ENCODE measurements around the gene FBLN2. TPM values are rescaled to one million over a fixed set of nuclear protein-coding genes. Genes with fewer than 3 reads are reported as not detected.
A peak's percentile ranks its signal among the peaks of the same experiment; 100 is the strongest.
"Not testable (repeated sequence)": the region's sequence is repeated elsewhere in the genome, so short reads cannot be mapped to it uniquely, and the experiment has no call there.

Gene FBLN2
- 81.1 TPM for total RNA-seq
- long read RNA-seq, full-length matches to known transcripts = 158 of 252 reads
- long read RNA-seq, partial matches to known transcripts = 65 of 252 reads
- long read RNA-seq, other reads (novel, unspliced or antisense) = 29 of 252 reads

DNA sequence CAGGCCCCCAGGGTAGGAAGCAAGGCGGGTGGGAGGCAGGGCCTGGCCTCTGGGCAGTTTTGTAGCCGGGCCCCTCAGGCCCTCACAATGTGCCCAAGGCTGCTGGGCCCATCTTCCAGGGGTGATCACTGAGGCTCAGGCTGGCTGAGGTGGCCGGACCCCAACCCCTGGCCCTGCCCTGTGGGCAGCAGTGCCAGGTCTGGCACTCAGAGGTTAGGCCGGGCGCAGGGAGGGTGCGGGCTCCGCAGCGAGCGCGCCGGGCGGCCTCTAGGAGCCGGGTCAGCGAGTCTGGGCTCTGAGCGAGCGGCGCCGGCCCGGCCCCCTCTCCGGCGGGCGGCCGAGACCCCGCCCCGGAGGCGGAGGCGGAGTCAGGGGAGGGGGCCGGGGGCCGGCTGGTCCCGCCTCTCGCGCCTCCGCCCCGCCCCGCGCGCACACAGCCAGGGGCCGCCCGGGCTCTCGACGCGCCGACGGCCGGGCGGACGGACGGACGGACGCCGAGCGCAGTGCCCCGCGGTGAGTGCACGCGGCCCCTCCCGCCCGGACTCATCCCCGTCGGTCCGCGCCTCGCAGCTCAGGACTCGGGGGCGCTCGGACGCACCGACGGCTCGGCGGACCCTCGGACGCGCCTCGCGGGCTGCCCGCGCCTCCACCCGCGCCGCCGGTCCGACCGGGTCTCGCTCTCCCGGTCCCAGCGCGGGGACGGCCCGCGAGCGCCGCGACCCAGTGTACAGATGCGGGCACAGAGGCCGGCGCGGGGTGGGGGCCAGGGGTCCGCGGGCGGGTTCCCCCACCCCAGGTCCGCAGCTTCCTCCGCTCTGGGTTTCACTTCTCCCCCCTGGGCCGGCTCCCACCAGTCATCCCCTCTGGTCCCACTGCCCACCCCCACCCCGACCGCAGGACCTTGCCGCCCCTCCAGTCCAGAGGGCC lies at the start of gene FBLN2:
FBLN2 (plus strand) TSS at position 430 of the 927 bp plus-strand sequence. CDS start 21,231 bp downstream, outside the sequence.
- DNase-seq (ENCODE audit: missing footprints) (no peak), ATAC-seq (peak; percentile 83)
- intact Hi-C loops (cut with DNase I) = loop anchor here (5.0 kb wide), 1 partner anchor 47 kb away; no protein-coding TSS in a partner anchor

DNA sequence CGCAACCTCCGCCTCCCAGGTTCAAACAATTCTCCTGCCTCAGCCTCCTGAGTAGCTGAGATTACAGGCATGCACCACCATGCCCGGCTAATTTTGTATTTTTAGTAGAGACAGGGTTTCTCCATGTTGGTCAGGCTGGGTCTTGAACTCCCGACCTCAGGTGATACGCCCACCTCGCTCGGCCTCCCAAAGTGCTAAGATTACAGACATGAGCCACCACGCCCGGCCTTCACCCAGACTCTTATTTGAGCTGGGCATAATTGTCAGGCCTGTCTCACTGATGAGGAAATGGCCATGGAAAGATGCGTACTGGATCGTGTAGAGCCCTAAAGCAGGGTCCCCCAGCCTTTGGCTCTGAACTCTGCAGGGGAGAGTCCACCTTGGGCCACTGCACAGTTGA lies 49.7 kb upstream of the FBLN2 start:
- intact Hi-C loops (cut with DNase I); ATAC-seq: not testable (repeated sequence)
- DNase-seq (ENCODE audit: missing footprints) = peak; percentile 51

DNA sequence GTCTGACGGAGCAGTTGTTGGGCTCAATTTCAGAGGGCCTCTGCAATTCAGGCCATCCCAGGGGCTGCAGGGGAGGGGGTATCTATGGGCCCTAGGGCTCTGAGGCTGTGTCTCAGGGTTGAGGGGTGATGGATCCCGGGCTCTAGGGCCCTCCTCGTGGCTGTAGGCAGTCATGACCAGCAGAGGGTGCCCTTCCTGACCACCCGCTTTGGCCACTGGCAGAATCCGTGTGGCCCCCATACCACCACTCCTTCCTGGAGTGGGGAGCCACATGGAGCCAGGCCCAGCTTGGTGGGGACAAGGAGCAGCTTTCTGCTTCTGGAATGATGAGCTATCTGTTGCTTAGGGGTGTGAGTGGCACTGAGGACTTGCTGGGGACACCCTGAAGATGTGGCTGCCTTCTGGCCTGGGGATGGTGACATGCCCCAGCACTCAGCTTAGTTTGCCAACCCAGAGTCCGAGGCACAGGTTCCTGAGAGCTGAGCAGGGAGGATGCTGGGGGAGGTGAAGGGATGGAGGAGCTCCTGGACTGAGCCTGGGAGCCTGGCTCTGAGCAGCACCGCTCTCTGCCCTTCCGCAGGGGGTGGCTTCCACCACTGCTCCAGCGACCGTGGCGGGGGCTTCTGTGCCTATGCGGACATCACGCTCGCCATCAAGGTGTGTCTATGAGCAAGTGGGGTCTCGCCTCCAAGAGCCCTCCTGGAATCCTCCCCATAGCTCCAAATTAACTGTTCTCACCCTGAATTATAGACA lies 48.6 kb upstream of the FBLN2 start:
- peak; percentile 37 for DNase-seq (ENCODE audit: missing footprints)

DNA sequence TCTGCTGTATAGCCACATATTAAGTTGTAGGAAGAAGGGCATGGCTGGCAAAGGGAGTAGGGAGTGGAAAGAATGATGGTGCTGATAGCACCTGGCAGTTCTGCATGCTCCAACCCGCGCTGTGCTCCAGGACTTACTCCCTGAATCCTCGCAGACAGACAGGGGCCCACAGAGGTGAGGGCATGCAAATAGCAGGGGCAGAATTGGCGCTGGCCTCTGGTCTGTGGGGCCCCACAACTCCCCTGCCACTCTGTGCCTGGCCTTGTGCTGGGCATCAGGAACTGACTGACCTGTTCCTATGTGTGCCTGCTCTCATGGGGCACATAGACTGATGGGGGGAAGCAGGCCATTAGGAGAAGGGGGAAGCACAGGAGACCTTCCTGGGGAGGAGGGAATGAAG lies 47.9 kb upstream of the FBLN2 start:
- ATAC-seq = no peak
- intact Hi-C loops (cut with DNase I) = loop anchor here (5.0 kb wide), 1 partner anchor 46 kb away; the partner anchor contains the start of gene FBLN2

More for the DNA sequence above, 48.6 kb upstream of the FBLN2 start:
- intact Hi-C loops (cut with DNase I) = loop anchor here (5.0 kb wide), 1 partner anchor 47 kb away; the partner anchor contains the start of gene FBLN2
- ATAC-seq = no peak

DNA sequence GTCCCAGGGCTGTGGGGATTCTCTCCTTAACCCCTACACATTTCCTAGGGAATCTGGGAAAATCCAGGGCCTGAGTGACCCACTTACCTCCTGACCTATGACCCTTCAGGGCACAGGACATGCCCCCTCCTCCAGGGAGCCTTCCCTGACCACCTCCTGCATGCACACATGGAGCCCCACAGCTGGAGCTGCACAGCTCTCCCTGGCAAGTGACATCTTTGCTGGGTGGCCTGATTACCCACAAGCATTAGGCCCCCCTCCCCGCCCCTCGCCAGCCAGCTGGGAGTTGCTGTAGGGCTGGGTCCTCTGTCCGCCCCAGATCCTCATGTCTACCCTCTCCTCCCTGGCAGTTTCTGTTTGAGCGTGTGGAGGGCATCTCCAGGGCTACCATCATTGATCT lies 47.4 kb upstream of the FBLN2 start:
- intact Hi-C loops (cut with DNase I) = loop anchor here (5.0 kb wide), 1 partner anchor 46 kb away; the partner anchor contains the start of gene FBLN2
- DNase-seq (ENCODE audit: missing footprints) = peak; percentile 48
- ATAC-seq = no peak

More for the DNA sequence above, 47.9 kb upstream of the FBLN2 start:
- DNase-seq (ENCODE audit: missing footprints) = no peak

DNA sequence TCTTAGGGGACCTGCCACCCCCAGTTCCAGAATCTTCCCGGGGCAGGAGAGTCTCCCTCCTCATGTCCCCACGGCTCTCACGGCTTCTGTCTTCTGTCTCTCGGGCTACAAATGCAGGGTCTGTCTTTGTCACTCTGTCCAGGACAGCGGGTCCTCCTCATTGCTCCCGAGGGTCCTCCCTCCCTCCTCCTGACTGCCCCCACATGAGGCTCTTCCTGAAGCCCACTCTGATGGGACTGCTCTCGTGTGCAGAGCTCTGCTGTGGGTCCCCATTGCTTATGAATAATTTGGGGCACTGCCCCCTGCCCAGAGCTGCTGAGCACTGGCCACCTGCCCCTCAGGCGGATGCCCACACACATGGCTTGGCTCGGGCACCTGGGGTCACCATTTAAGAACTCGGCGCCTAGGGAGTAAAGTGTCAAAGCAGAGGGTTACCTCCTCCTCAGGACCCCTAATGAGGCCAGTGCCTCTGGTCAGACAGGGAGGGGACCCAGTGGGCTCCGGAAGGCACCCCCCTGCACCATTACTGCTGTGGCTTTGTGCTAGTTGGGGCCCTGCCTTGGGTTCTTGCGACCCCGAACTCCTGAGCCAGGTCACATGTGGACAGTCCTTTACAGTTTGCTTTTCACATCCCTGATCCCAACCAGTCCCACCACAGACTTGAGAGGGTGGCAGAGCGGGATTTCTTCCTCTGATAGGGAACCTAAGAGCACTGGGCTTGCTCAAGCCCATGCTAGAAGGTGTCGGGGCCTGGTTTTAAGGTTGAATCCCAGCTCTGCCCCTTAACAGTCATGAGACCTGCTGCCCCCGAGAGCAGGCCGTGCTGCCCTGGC lies 46.8 kb upstream of the FBLN2 start:
- DNase-seq (ENCODE audit: missing footprints) (peak; percentile 39), ATAC-seq (no peak)
- intact Hi-C loops (cut with DNase I) = loop anchor here (5.0 kb wide), 1 partner anchor 45 kb away; the partner anchor contains the start of gene FBLN2

DNA sequence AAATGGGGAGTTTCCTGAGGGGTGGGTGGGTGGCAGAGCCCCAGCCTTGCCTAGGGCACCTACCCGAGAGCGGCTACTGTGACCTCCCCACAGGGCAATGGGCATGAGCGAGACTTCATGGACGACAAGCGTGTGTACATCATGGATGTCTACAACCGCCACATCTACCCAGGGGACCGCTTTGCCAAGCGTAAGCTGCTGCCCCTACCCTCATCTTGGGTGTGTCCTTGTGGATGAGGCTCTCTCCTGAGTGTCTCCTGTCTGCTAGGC lies 46.2 kb upstream of the FBLN2 start:
- intact Hi-C loops (cut with DNase I) = loop anchor here (5.0 kb wide), 1 partner anchor 45 kb away; the partner anchor contains the start of gene FBLN2
- no peak for DNase-seq (ENCODE audit: missing footprints)
- no peak for ATAC-seq

DNA sequence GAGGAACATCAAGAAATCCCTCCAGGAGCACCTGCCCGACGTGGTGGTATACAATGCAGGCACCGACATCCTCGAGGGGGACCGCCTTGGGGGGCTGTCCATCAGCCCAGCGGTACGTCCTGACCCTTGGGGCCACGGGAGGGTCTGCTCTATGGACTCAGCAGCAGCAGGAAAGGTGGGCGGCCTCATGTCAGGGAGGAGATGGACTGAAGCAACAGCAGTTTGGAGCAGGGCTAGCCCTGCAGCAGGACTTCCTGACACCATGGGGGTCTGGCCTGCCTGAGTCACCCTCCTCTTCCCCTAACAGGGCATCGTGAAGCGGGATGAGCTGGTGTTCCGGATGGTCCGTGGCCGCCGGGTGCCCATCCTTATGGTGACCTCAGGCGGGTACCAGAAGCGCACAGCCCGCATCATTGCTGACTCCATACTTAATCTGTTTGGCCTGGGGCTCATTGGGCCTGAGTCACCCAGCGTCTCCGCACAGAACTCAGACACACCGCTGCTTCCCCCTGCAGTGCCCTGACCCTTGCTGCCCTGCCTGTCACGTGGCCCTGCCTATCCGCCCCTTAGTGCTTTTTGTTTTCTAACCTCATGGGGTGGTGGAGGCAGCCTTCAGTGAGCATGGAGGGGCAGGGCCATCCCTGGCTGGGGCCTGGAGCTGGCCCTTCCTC lies 44.6 kb upstream of the FBLN2 start:
- ATAC-seq (no peak), DNase-seq (ENCODE audit: missing footprints) (peak; percentile 45)
- intact Hi-C loops (cut with DNase I) = loop anchor here (5.0 kb wide), 1 partner anchor 43 kb away; the partner anchor contains the start of gene FBLN2

DNA sequence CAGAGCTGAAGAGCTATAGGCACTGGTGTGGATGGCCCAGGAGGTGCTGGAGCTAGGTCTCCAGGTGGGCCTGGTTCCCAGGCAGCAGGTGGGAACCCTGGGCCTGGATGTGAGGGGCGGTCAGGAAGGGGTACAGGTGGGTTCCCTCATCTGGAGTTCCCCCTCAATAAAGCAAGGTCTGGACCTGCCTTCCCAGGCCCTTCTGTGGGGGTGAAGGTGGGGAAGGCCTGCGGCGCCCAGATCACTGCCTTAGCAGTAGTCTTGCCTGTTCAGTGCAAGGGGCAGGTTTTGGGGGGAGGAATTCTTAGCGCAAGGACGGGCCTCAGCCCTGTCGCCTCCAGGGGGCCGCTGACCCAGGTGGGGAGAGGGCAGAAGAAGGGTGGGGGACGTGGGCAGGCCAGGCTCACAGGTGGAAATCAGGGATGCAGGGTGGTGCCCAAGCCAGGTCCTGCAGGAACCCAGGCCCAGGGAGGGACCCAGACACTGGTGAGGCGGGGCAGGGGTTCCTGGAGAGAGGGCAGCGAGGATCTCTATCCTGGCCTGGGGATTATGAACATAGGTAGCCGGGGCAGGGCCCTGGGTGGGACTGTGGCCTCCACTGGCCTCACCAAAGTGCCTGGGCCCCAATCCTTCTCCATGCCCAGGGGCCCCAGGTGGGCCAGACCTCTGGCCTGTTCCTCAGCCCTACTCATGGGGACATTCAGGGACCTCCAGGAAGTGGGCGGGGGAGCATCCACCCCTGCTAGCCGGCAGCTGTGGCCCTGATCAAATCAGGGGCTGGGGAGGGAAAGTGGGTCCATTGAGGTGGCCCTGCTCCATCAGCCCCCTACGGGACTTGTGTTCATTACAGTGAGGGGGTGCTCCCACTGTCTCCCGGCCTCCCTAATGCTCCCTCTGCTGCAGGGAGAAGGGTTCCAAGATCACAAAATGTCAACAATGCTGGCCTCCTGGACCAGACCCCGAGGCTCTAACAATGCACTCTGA lies 43.5 kb upstream of the FBLN2 start:
- peak; percentile 22 for DNase-seq (ENCODE audit: missing footprints)
- intact Hi-C loops (cut with DNase I) = no loop called here
- ATAC-seq = no peak

DNA sequence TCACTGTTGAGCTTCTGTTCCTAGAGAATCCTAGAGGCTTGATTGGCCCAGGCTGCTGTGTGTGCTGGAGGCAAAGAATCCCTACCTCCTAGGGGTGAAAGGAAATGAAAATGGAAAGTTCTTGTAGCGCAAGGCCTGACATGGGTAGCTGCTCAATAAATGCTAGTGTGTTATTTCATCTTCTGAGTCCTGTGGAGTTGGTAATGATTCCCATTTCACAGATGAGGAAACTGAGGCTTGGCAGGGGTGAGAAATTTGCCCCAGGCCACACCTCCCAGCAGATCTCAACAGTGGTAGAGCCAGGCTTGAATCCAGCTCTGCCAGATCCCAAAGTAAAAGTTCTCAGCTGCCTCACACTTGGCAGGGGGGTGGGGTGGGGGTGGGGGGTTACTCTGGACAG lies 42.7 kb upstream of the FBLN2 start:
- DNase-seq (ENCODE audit: missing footprints) (no peak), ATAC-seq (no peak)
- intact Hi-C loops (cut with DNase I) = no loop called here

DNA sequence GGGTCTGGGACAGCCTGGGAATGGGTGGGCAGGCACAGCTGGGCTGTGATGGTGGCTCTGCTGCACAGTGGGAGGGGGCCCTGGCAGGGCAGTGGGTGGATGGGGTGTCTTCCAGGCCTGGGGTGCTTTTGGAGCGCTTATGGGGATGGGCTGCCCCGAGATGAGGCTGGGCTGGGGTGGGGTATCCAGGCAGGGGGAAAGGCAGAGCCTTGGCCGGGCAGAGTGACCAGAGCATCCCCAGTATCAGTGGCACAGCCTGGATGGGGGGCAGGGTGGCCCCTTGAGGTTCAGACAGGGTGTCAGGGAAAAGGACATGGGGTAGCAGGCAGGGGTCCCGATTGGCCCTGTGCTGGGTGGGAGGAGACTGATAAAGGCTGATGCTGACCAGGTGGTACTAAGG lies 42.2 kb upstream of the FBLN2 start:
- DNase-seq (ENCODE audit: missing footprints) (peak; percentile 34), ATAC-seq (no peak)
- intact Hi-C loops (cut with DNase I) = no loop called here

DNA sequence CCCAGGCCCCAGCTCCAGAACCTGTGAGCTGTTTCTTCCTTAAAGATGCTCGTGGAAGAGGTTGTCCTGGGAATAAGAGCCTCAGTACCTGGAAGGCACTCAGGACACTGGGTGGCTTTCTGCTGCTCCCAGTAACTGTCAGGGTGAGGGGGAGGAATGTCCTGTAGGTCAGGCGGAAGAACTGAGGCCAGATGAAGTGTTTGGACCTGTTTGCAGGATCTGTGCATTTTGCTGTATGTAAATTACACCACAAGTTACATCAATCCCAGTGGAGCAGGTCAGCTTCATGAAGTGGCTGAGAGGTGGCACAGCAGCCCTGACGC lies 41.7 kb upstream of the FBLN2 start:
- intact Hi-C loops (cut with DNase I) = no loop called here
- ATAC-seq (no peak), DNase-seq (ENCODE audit: missing footprints) (no peak)

DNA sequence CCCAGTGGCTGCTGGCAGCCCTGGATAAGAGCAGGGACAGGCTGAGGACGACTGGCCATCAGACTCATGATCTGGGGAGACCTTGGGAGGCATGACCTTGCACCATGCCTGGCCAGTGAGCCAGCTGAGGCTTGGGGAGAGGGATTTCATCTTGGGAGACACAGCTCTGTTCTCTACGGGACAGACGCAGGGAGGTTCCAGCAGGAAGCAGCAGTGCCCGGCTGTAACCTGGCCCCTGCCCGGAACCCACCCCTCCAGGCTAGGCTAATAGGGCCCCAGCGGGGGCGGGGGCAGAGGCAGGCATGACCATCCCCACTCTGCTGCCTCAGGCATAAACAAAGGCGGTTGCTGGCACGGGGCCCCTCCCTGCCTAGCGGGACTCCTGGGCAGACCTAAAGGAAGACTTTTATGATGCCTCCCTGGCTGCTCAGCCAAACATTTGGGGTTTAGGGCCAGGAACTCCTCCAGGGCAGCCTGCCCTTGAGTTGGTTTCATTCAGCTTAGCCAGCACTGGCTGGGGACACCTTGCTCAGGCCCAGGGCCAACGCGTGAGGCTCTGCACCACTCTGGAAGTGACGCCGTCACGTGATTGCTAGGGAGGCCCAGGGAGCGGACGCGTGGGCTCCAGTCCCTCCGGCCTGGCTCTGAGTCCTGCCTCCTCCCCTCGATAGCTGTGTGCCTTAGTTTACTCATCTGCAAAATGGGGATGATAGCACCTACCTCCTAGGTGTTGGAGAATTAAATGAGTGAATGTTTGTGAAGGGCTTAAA lies 41.2 kb upstream of the FBLN2 start:
- DNase-seq (ENCODE audit: missing footprints) (peak; percentile 64), ATAC-seq (peak; percentile 35)
- intact Hi-C loops (cut with DNase I) = no loop called here

DNA sequence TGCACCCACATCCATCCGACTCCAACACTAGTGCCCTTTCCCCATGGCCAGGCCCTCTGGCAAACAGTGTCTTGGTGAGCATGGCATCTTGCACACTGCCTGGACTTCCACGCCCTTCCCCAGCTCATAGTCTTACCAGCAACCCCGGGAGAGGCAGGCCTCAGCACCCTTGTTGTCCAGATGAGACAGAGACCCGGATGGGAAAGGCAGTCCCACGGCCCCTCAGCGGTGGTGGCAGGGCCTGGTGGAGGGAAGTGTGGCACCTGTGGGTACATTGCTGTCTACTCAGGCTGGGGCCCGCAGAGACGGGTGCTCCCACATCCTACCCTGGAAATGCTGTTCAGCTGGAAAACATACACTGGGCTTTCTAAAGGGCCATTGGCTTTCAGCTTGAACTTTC lies 40.4 kb upstream of the FBLN2 start:
- intact Hi-C loops (cut with DNase I) = no loop called here
- peak; percentile 47 for DNase-seq (ENCODE audit: missing footprints)
- no peak for ATAC-seq

DNA sequence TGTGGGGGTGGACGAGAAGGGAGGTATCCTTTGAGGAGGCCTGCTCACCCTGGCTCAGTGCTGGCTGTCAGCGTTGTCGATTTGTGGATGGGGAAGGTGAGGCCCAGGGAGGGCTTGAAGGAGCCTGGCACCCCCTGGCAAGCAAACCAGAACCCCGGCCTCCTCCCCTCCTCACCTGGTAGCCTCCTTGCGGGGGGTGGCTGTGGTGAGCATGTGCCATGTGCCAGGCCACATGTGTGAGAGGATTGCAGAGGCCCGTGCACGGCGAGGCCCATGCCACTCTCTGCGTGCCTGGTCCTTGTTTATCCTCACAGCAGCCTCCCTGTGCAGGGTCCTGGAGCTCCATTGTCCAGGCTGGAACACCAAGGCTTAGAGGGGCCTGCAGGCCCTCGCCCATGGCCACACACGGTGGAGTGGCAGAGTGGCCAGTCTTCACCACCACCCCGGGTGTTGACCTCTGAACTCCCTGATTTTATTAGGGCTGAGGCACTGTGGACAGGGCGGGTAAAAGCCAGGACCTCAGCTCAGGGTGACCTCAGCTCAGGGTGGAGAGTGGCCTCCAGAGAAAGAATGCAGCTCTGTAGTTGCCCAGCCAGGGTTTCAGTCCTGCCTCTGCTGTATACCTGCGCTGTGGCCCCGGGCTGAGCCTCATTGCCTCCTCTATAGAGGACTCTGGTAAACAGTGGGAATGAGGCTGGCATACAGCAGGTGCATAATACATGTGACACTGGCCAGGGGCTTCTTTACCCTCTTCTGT lies 39.7 kb upstream of the FBLN2 start:
- DNase-seq (ENCODE audit: missing footprints) (peak; percentile 21), ATAC-seq (no peak)
- intact Hi-C loops (cut with DNase I) = no loop called here

DNA sequence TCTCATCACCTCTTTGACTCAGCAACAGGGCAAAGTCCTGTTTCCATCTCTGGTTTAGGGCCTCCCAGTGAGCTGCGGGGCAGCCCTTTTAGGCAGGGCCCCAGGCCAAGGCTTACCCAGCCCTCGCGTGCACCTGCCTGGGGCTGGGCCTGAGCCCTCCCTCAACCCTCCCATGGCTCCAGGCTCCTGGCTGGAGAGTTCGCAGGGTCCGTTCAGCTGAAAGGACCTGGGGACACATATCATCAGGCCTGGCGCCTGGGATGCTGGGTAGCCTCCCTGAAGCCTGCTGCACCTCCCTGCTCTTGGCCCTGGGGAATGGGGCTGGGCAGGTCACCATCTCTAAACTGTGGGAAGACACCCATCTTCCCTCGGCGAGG lies 39.1 kb upstream of the FBLN2 start:
- intact Hi-C loops (cut with DNase I) = no loop called here
- ATAC-seq (no peak), DNase-seq (ENCODE audit: missing footprints) (no peak)

Data from Right ventricle myocardium inferior (tissue), 1 donor.